H1 (cell line): ENCODE results near the gene BCAS3. TPM values are rescaled to one million over a fixed set of nuclear protein-coding genes. Genes with fewer than 3 reads are reported as not detected.

Source experiments
- CTCF ChIA-PET: fragments of 300-600 bp; sonication (Branson Sonifier 250); formaldehyde crosslinking; loops from one replicate; lab custom pipeline; 2021; ENCODE audit not compliant: partially characterized antibody; lab: Charles Lee
- POLR2A ChIA-PET: fragments of 300-600 bp; sonication (Branson Sonifier 250); formaldehyde crosslinking; loops from one replicate; lab custom pipeline; 2021; ENCODE audit warnings: inconsistent platforms; ENCODE audit not compliant: partially characterized antibody; lab: Charles Lee
- DNase-seq, 2 experiments: peaks; one replicate each; pipeline versions ENCODE4 v3.0.0 to v3.0.0-alpha.2; 2010 to 2022; ENCODE audit warnings: low spot score in 2 of 2, low read depth in 1 of 2, mixed read lengths in 1 of 2
- FAIRE-seq: peaks from 2 replicates; lab custom pipeline; 2011; peaks lifted over from hg19 to GRCh38; lab: Jason Lieb, UNC
- H2AFZ ChIP-seq: 2 replicates; pipeline ENCODE4 v1.8.1; 2012; ENCODE audit warnings: low read length, inconsistent platforms
- H2AK5ac ChIP-seq: 2 replicates; pipeline ENCODE4 v1.6.1; 2013; ENCODE audit warnings: low read depth, low read length
- H2BK120ac ChIP-seq: replicated peaks from 2 replicates; pipeline ENCODE3; 2013; ENCODE audit warnings: low read depth, low read length, inconsistent platforms
- H2BK12ac ChIP-seq: 2 replicates; pipeline ENCODE4 v1.6.1; 2013; ENCODE audit warnings: low read depth, low read length
- H2BK15ac ChIP-seq: 2 replicates; pipeline ENCODE4 v1.6.1; 2013; ENCODE audit warnings: low read length
- H2BK20ac ChIP-seq: 2 replicates; pipeline ENCODE4 v1.6.1; 2013; ENCODE audit warnings: low read length
- H2BK5ac ChIP-seq: 2 replicates; pipeline ENCODE4 v1.6.1; 2013; ENCODE audit warnings: low read depth, low read length
- H3K14ac ChIP-seq: 2 replicates; pipeline ENCODE4 v1.6.1; 2013; ENCODE audit warnings: inconsistent platforms; ENCODE audit not compliant: insufficient read length
- H3K18ac ChIP-seq: 2 replicates; pipeline ENCODE4 v1.6.1; 2013; ENCODE audit warnings: low read length; ENCODE audit errors: extremely low read depth
- H3K23ac ChIP-seq: 2 replicates; pipeline ENCODE4 v1.6.1; 2013; ENCODE audit warnings: inconsistent platforms; ENCODE audit not compliant: insufficient read length
- H3K23me2 ChIP-seq: 2 replicates; pipeline ENCODE4 v1.6.1; 2013; ENCODE audit warnings: low read depth, low read length
- H3K27ac ChIP-seq: 2 replicates; pipeline ENCODE4 v1.6.1; 2011; ENCODE audit warnings: low read depth, low read length, inconsistent platforms
- H3K27me3 ChIP-seq, 4 experiments: replicated peaks in 1 of 4; 1 replicate in 1 of 4; 2 replicates in 3 of 4; pipeline versions ENCODE4 v1.6.1 to v1.8.1; 2011 to 2013; ENCODE audit warnings: low read length in 3 of 4, mild to moderate bottlenecking in 3 of 4, inconsistent platforms in 2 of 4, mixed read lengths in 2 of 4, moderate library complexity in 1 of 4; ENCODE audit not compliant: control insufficient read depth in 3 of 4, insufficient read depth in 3 of 4; ENCODE audit errors: extremely low read depth in 1 of 4
- H3K36me3 ChIP-seq, 4 experiments: 2 replicates each; pipeline versions ENCODE4 v1.6.1 to v1.8.1; 2011 to 2013; ENCODE audit warnings: mild to moderate bottlenecking in 4 of 4, low read length in 3 of 4, moderate library complexity in 2 of 4, control low read depth in 1 of 4, inconsistent platforms in 1 of 4; ENCODE audit not compliant: insufficient read depth in 4 of 4, control insufficient read depth in 2 of 4
- H3K4ac ChIP-seq: replicated peaks from 2 replicates; pipeline ENCODE3; 2013; ENCODE audit warnings: low read length, low read depth, mixed read lengths, inconsistent platforms; ENCODE audit not compliant: insufficient read length
- H3K4me1 ChIP-seq, 4 experiments: replicated peaks in 1 of 4; 1 replicate in 1 of 4; 2 replicates in 3 of 4; pipeline versions ENCODE4 v1.6.1 to v1.8.1; 2011 to 2013; ENCODE audit warnings: low read length in 3 of 4, inconsistent platforms in 2 of 4, mixed read lengths in 1 of 4; ENCODE audit not compliant: insufficient read depth in 4 of 4, control insufficient read depth in 3 of 4
- H3K4me2 ChIP-seq, 2 experiments: 2 replicates each; pipeline versions ENCODE4 v1.6.1 to v1.8.1; 2011 to 2013; ENCODE audit warnings: low read depth in 2 of 2, low read length in 2 of 2, control low read depth in 1 of 2, inconsistent platforms in 1 of 2, mild to moderate bottlenecking in 1 of 2; ENCODE audit not compliant: insufficient read depth in 1 of 2
- H3K4me3 ChIP-seq, 4 experiments: fragments of 200-600, 300-600 bp in 1 of 4; sonication (generic), shearing (Covaris generic), sonication (Bioruptor Twin) in 1 of 4; 2 replicates each; pipeline versions ENCODE4 v1.5.1 to v1.8.1; 2011 to 2016; ENCODE audit warnings: low read length in 4 of 4, low read depth in 3 of 4, control low read depth in 2 of 4, inconsistent platforms in 2 of 4, mild to moderate bottlenecking in 2 of 4, mixed read lengths in 1 of 4, moderate library complexity in 1 of 4; ENCODE audit not compliant: insufficient read depth in 2 of 4; ENCODE audit errors: extremely low read depth in 1 of 4
- H3K56ac ChIP-seq: replicated peaks from 2 replicates; pipeline ENCODE3; 2013; ENCODE audit warnings: low read depth, mild to moderate bottlenecking, mixed read lengths, low read length, inconsistent platforms; ENCODE audit not compliant: insufficient read length
- H3K79me1 ChIP-seq: 2 replicates; pipeline ENCODE4 v1.6.1; 2013; ENCODE audit warnings: low read depth, low read length, control low read depth
- H3K79me2 ChIP-seq, 2 experiments: 2 replicates each; pipeline versions ENCODE4 v1.6.1 to v1.8.1; 2012 to 2013; ENCODE audit warnings: low read length in 2 of 2, mild to moderate bottlenecking in 2 of 2, inconsistent platforms in 1 of 2; ENCODE audit not compliant: insufficient read depth in 2 of 2, control insufficient read depth in 1 of 2
- H3K9ac ChIP-seq, 4 experiments: replicated peaks in 1 of 4; 1 replicate in 1 of 4; 2 replicates in 3 of 4; pipeline versions ENCODE4 v1.6.1 to v1.8.1; 2011 to 2013; ENCODE audit warnings: low read depth in 3 of 4, low read length in 3 of 4, control low read depth in 2 of 4, mild to moderate bottlenecking in 2 of 4, moderate library complexity in 2 of 4, inconsistent platforms in 1 of 4; ENCODE audit errors: extremely low read depth in 1 of 4
- H3K9me3 ChIP-seq, 2 experiments: 2 replicates each; pipeline versions ENCODE4 v1.6.1 to v1.8.1; 2012 to 2013; ENCODE audit warnings: mild to moderate bottlenecking in 2 of 2, moderate library complexity in 2 of 2, control low read depth in 1 of 2, inconsistent platforms in 1 of 2, low read depth in 1 of 2, low read length in 1 of 2, mixed read lengths in 1 of 2; ENCODE audit not compliant: insufficient read depth in 2 of 2
- H4K20me1 ChIP-seq, 2 experiments: replicated peaks in 1 of 2; 2 replicates each; pipeline versions ENCODE3 to v1.8.1; 2011 to 2013; ENCODE audit warnings: inconsistent platforms in 2 of 2, low read length in 2 of 2, mild to moderate bottlenecking in 1 of 2; ENCODE audit not compliant: insufficient read depth in 2 of 2, control insufficient read depth in 1 of 2
- H4K5ac ChIP-seq: 2 replicates; pipeline ENCODE4 v1.6.1; 2013; ENCODE audit warnings: low read length, low read depth, mixed read lengths, inconsistent platforms; ENCODE audit not compliant: insufficient read length
- H4K8ac ChIP-seq: 2 replicates; pipeline ENCODE4 v1.8.0; 2013; ENCODE audit warnings: mild to moderate bottlenecking, moderate library complexity, low read length, inconsistent platforms; ENCODE audit not compliant: insufficient read depth; ENCODE audit errors: extremely low read depth
- H4K91ac ChIP-seq: replicated peaks from 2 replicates; pipeline ENCODE3; 2013; ENCODE audit warnings: low read length, mixed read lengths, inconsistent platforms; ENCODE audit not compliant: insufficient read length
- ASH2L ChIP-seq: fragments of 200-600, 300-600 bp; sonication (generic); IDR thresholded peaks from one replicate; pipeline ENCODE4 v1.7.1; 2017; ENCODE audit warnings: low read length
- ATF3 ChIP-seq: IDR thresholded peaks from 2 replicates; pipeline ENCODE4 v1.6.1; 2011; ENCODE audit warnings: low read depth, mild to moderate bottlenecking, low read length; ENCODE audit not compliant: insufficient read depth
- CHD1 ChIP-seq: IDR thresholded peaks from 2 replicates; pipeline ENCODE4 v1.6.1; 2012; ENCODE audit warnings: low read depth, low read length, improper control_type of control experiment
- EGR1 ChIP-seq: IDR thresholded peaks from 2 replicates; pipeline ENCODE4 v1.6.1; 2011; ENCODE audit warnings: low read depth, low read length, borderline replicate concordance
- EP300 ChIP-seq, 2 experiments: IDR thresholded peaks; 1 replicate in 1 of 2; 2 replicates in 1 of 2; pipeline ENCODE4 v1.6.1; 2011 to 2012; ENCODE audit warnings: low read depth in 2 of 2, low read length in 2 of 2, mild to moderate bottlenecking in 2 of 2, borderline replicate concordance in 1 of 2, inconsistent platforms in 1 of 2, moderate library complexity in 1 of 2
- JUN ChIP-seq: IDR thresholded peaks from 2 replicates; pipeline ENCODE4 v1.6.1; 2011; ENCODE audit warnings: low read depth, mild to moderate bottlenecking, improper control_type of control experiment, low read length
- KDM1A ChIP-seq: fragments of 200-600, 300-600 bp; sonication (generic); IDR thresholded peaks from 2 replicates; pipeline ENCODE4 v1.7.1; 2016; ENCODE audit warnings: mild to moderate bottlenecking, low read length, borderline replicate concordance
- KDM4A ChIP-seq: IDR thresholded peaks from one replicate; pipeline ENCODE4 v1.7.1; 2012; ENCODE audit warnings: low read depth, mild to moderate bottlenecking, moderate library complexity, low read length, inconsistent platforms; ENCODE audit not compliant: severe bottlenecking
- KDM5A ChIP-seq: fragments of 200-600 bp; IDR thresholded peaks from 2 replicates; pipeline ENCODE4 v1.7.1; 2012; ENCODE audit warnings: mild to moderate bottlenecking, low read length, inconsistent platforms, mixed read lengths
- NANOG ChIP-seq: IDR thresholded peaks from 2 replicates; pipeline ENCODE4 v1.6.1; 2011; ENCODE audit warnings: low read length, low read depth, mild to moderate bottlenecking, inconsistent platforms; ENCODE audit not compliant: insufficient read depth, poor library complexity, severe bottlenecking
- RAD21 ChIP-seq, 2 experiments: IDR thresholded peaks in 1 of 2; conservative IDR thresholded peaks in 1 of 2; 2 replicates each; pipeline ENCODE4 v1.6.1; 2011; ENCODE audit warnings: low read depth in 2 of 2, low read length in 2 of 2, improper control_type of control experiment in 1 of 2, inconsistent platforms in 1 of 2, mild to moderate bottlenecking in 1 of 2, moderate library complexity in 1 of 2
- RXRA ChIP-seq: IDR thresholded peaks from 2 replicates; pipeline ENCODE4 v1.6.1; 2011; ENCODE audit warnings: low read depth, mild to moderate bottlenecking, low read length, moderate library complexity; ENCODE audit not compliant: insufficient read depth
- TAF1 ChIP-seq: IDR thresholded peaks from 2 replicates; pipeline ENCODE4 v1.6.1; 2011; ENCODE audit warnings: mild to moderate bottlenecking, low read depth, low read length
- TEAD4 ChIP-seq: IDR thresholded peaks from 2 replicates; pipeline ENCODE4 v1.6.1; 2012; ENCODE audit warnings: low read depth, low read length, inconsistent platforms, mixed read lengths
- WGBS, 2 experiments: shearing (Covaris generic) in 1 of 2; methylation state at CpG; one replicate each; pipeline versions ENCODE4 v1.1.6 to v1.1.7; 2013 to 2015; ENCODE audit warnings: low lambda C conversion rate in 2 of 2, mixed read lengths in 2 of 2, inconsistent platforms in 1 of 2, low coverage in 1 of 2, missing lambda C conversion rate in 1 of 2; ENCODE audit not compliant: insufficient replicate concordance in 2 of 2, insufficient coverage in 1 of 2, insufficient read length in 1 of 2; ENCODE audit errors: extremely low coverage in 1 of 2, missing lambda C conversion rate in 1 of 2; 5-methylcytosine and 5-hydroxymethylcytosine counted together
- polyA plus RNA-seq, 7 experiments: library from polyadenylated mRNA; depleted of rRNA in 3 of 7; stranded (reverse) in 5 of 7; unstranded in 2 of 7; fragments of >200 nt in 5 of 7; fragments of 200-250 nt in 2 of 7; gene quantifications; 1 replicate in 5 of 7; 2 replicates in 1 of 7; 4 replicates in 1 of 7; pipeline versions ENCODE4 v1.2.1 to v1.2.3, GENCODE V29; 2011 to 2013; ENCODE audit warnings: missing spikeins in 2 of 7, mixed read lengths in 2 of 7
- total RNA-seq: library from RNA; stranded (reverse); fragmentation: NEBNext Ultra II Directional; extraction: Animal tissue kit (Norgen Biotek cat#: 25700); gene quantifications from 2 replicates; pipeline ENCODE4 v1.2.1, GENCODE V29; 2021

BCAS3 gene
- total and polyA plus RNA-seq, 2 of the 8 experiments (the other 6 are each of a cell fraction or from before 2014, with no cell fraction given), result 9.9 to 13.3 TPM

GRCh38 chr17:60832151-60832585, 154.5 kb downstream of the BCAS3 start:
- H2BK12ac ChIP-seq, result no peak overlapping the region
- H2AFZ ChIP-seq, result no peak overlapping the region
- POLR2A ChIA-PET, result no interaction called here
- no peak overlapping the region for H3K9ac ChIP-seq
- 77% methylated on average over 2 of the region's 2 CpGs; no CpG with 5 or more reads in 1 of the 2 experiments for WGBS, 2 experiments
- H3K4me1 ChIP-seq, result no peaks in the 10 kb centered on the region
- no peak overlapping the region for H4K5ac ChIP-seq
- H3K36me3 ChIP-seq, result no peaks in the 10 kb centered on the region
- no peak overlapping the region for H2BK15ac ChIP-seq
- no peaks in the 10 kb centered on the region for H3K9me3 ChIP-seq
- H3K79me1 ChIP-seq, result no peaks in the 10 kb centered on the region
- no peak overlapping the region for H3K14ac ChIP-seq
- H3K23ac ChIP-seq, result no peak overlapping the region
- no peaks in the 10 kb centered on the region for H4K20me1 ChIP-seq
- no peaks in the 10 kb centered on the region for H3K79me2 ChIP-seq
- H2AK5ac ChIP-seq, result no peak overlapping the region
- no peak overlapping the region for H4K8ac ChIP-seq
- FAIRE-seq, result peak; percentile 42
- no peak overlapping the region for H2BK120ac ChIP-seq
- no peak overlapping the region for H3K18ac ChIP-seq
- no peak overlapping the region for H3K4me3 ChIP-seq
- no peaks in the 10 kb centered on the region for H3K23me2 ChIP-seq
- no peak overlapping the region for H3K4ac ChIP-seq
- H3K27me3 ChIP-seq, result no peaks in the 10 kb centered on the region
- no peak overlapping the region for H3K56ac ChIP-seq
- H2BK20ac ChIP-seq, result no peak overlapping the region
- no peak overlapping the region for H2BK5ac ChIP-seq
- no peak for DNase-seq
- H3K27ac ChIP-seq, result no peak overlapping the region
- no peak overlapping the region for H3K4me2 ChIP-seq
- CTCF ChIA-PET, result no interaction called here
- H4K91ac ChIP-seq, result no peak overlapping the region
- no peak for TF ChIP-seq EGR1
- no peak for TF ChIP-seq EP300 (IDR thresholded peaks at IDR 0.05; ENCODE audit: borderline replicate concordance in 1 of 2, low read depth in 2 of 2, low read length in 2 of 2)
- no peak for TF ChIP-seq JUN
- TF ChIP-seq TAF1, result no peak
- TF ChIP-seq NANOG, result no peak
- no peak for TF ChIP-seq KDM1A
- no peak for TF ChIP-seq RAD21 (IDR thresholded peaks at IDR 0.05 in 1 of 2, conservative IDR thresholded peaks at IDR 0.05 in 1 of 2; ENCODE audit: low read depth in 2 of 2, low read length in 2 of 2)
- no peak for TF ChIP-seq CHD1
- TF ChIP-seq ASH2L, result no peak
- no peak for TF ChIP-seq TEAD4
- no peak for TF ChIP-seq KDM5A
- TF ChIP-seq RXRA, result no peak
- TF ChIP-seq KDM4A, result no peak
- no peak for TF ChIP-seq ATF3
